ENCODE measurements around the gene GALNT9.

Gene GALNT9

DNA sequence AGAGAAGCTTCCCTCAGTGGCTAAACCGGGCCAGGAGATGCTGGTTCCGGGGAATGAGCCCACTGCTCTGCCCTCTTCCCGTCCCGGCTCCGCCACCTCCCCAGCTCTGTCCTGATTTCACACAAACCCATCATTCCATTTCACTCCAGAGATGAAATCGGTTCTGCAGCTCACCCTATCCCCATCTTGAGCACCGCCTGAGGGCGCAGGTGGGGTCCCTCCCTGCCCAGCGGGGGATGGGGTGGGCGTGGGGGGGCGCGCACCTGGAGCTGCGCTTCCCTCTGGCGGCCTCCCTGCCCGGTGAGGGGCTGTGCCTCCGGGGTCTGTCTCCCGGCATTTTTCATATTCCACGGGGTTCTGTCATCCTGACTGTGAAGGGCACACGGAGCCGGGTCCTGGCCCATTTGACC, 140.5 kb downstream of the GALNT9 start:
- H3K36me3 Mint-ChIP-seq (ENCODE audit: low read depth): peaks cover 19% of the 10 kb centered on the region
- intact Hi-C loops (cut with micrococcal nuclease): loop anchor here (1.0 kb wide), 1 partner anchor 45 kb away; the partner anchor contains the start of genes DDX51 and NOC4L
- peak overlapping the region; percentile 94 for H3K4me3 Mint-ChIP-seq
- H3K4me1 Mint-ChIP-seq (ENCODE audit: low read depth): peaks cover 49% of the 10 kb centered on the region
- peak overlapping the region; percentile 83 for H3K27ac Mint-ChIP-seq
- H3K9me3 Mint-ChIP-seq: peaks cover 14% of the 10 kb centered on the region
- H3K27me3 Mint-ChIP-seq: peaks cover 77% of the 10 kb centered on the region

DNA sequence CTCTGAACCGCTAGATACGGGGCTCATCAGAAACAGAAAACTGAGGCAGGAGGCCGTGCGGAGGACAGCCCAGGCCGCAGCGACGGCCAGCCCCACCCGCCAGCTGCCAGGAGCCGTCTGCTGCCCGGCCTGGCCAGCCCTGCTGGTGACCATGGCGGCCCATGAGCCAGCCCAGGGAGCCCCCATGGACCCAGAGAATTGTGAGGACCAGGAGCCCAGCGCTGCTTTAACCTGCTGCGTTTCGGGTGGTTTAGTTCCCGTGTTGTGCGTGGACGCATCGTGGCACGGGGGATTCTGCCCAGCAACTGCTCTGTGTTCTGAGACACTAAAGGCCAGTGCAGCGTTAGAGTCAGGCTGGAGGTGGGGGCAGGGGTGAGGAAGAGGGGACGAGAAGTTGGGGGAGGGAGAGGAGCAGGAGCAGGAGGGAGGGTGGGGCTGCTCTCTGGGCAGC, 140.9 kb downstream of the GALNT9 start:
- H3K36me3 Mint-ChIP-seq (ENCODE audit: low read depth): peaks cover 17% of the 10 kb centered on the region
- peak overlapping the region; percentile 94 for H3K4me3 Mint-ChIP-seq
- intact Hi-C loops (cut with micrococcal nuclease): no loop called here
- peaks cover 78% of the 10 kb centered on the region for H3K27me3 Mint-ChIP-seq
- H3K4me1 Mint-ChIP-seq (ENCODE audit: low read depth): peaks cover 49% of the 10 kb centered on the region
- no peak overlapping the region for H3K27ac Mint-ChIP-seq
- peaks cover 10% of the 10 kb centered on the region for H3K9me3 Mint-ChIP-seq

DNA sequence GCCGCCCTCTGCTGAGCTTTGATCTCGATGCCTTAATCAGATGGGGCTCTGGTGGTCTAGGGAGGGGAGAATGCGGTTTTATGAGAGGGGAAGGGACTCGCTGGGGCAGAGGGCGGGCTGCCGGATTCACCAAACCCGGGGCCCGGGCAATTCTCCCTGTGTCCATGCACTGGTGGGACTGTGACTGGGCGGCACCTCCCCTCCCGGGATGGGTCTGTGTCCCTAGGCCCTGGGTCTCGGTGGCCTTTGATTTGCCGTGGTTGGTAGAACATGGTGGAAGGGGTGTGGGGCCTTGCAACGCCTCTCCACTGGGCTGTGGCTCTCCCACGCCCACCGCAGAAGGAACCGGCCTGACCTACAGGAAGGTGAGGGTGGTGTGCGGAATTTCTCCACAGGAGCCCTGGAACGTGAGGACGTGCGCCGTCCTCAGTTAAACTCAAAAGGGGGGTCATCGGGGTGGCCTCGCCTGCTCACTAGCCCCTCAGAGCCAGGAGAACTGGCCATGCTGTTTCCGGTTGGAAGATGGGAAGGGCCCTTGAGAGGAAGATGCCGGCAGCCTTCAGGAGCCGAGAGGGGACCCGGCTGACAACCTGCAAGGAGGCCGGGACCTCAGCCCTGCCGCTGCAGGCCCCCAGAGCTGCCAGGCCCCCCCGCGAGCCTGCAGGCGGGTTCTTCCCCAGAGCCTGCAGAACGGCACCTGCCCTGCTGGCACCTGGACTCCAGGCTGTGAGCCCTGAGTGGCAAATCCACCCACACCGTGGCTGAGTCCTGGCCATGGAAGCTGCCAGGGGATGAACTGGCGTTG, 141.5 kb downstream of the GALNT9 start:
- Mint-ChIP-seq H3K27ac (peak overlapping the region; percentile 35), H3K27me3 (peaks cover 77% of the 10 kb centered on the region), H3K4me3 (peak overlapping the region; percentile 94), H3K4me1 (ENCODE audit: low read depth) (peaks cover 49% of the 10 kb centered on the region), H3K9me3 (peaks cover 4% of the 10 kb centered on the region), H3K36me3 (ENCODE audit: low read depth) (peaks cover 14% of the 10 kb centered on the region)
- intact Hi-C loops (cut with micrococcal nuclease): no loop called here

GRCh38 chr12:132186857-132187620, 142.3 kb downstream of the GALNT9 start:
- no peak overlapping the region for H3K4me3 Mint-ChIP-seq
- H3K27me3 Mint-ChIP-seq: peaks cover 78% of the 10 kb centered on the region
- H3K27ac Mint-ChIP-seq: peak overlapping the region; percentile 35
- peaks cover 49% of the 10 kb centered on the region for H3K4me1 Mint-ChIP-seq (ENCODE audit: low read depth)
- peaks cover 14% of the 10 kb centered on the region for H3K36me3 Mint-ChIP-seq (ENCODE audit: low read depth)
- intact Hi-C loops (cut with micrococcal nuclease): no loop called here
- no peaks in the 10 kb centered on the region for H3K9me3 Mint-ChIP-seq

DNA sequence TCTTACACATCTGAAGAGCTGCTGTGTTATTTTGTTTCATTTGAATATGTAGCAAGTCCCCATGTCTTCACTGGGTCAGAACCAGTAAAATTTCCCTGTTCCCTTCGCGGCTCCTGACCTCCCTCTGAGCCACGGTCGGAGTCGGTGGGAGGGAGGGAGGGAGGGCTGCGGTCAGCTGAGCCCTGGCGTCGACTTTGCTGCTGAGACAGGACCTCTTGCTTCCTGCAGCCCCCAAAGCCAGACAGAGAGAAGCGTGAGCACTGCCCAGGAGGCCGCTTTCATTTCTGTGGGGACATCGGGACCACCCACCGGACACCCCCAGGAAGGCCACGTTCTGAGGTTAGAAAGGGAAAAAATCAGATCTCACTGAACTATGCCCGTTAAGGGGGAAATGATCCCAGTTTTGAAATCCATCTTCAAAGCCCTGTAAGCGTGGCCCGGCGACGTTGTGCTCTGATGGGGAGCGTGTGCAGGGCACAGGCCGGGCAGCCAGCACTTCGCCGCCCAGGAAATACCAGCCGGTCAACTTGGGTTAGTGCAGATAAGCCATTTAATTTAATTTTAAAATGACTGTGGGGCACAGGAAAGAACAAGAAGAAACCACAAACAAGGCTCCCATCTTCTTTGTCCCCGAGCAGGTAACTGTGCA, 143.1 kb downstream of the GALNT9 start:
- Mint-ChIP-seq H3K9me3 (no peaks in the 10 kb centered on the region), H3K4me1 (ENCODE audit: low read depth) (peaks cover 49% of the 10 kb centered on the region), H3K27me3 (peaks cover 72% of the 10 kb centered on the region), H3K36me3 (ENCODE audit: low read depth) (peaks cover 14% of the 10 kb centered on the region), H3K4me3 (peak overlapping the region; percentile 69), H3K27ac (peak overlapping the region; percentile 70)
- intact Hi-C loops (cut with micrococcal nuclease): no loop called here

- intact Hi-C loops (cut with micrococcal nuclease): no loop called here
- Mint-ChIP-seq H3K4me3 (peak overlapping the region; percentile 69), H3K27me3 (peaks cover 65% of the 10 kb centered on the region)
Measured at GRCh38 chr12:132185705-132186104, 143.7 kb downstream of the GALNT9 start.

DNA sequence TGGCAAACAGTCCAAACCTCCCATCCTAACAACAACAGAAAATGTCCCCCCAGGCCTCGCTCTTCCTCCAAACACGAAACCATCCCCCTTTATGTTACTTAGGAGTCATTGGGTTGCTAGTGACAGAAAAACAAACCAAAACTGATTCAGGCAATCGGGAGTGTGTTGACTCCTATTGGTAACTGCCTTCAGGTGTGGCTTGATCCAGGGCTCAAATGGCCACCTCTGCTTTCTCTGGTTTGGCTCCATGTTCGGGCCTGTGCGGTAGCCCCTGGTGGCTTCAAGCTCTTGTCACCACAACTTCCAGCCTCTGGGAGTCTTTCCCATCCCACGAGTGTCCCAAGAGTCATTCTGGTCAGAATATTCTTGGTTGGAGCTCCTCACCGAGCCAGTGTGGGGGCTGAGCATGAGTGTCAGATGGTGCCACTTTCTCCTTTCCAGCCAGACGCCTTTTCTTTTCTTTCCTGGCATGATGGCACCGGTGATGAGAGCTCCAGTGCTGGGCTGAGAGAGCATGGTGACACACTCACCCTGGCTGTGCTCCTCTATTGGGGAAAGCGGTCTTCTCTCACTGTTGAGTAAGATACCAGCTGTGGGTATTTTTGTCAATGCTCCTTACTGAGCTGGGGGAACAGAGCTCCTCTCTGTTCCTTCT, 146.6 kb downstream of the GALNT9 start:
- Mint-ChIP-seq H3K27me3 (peaks cover 53% of the 10 kb centered on the region), H3K4me3 (no peak overlapping the region), H3K36me3 (ENCODE audit: low read depth) (peaks cover 6% of the 10 kb centered on the region), H3K27ac (no peak overlapping the region), H3K4me1 (ENCODE audit: low read depth) (peaks cover 32% of the 10 kb centered on the region), H3K9me3 (no peaks in the 10 kb centered on the region)
- intact Hi-C loops (cut with micrococcal nuclease): no loop called here

More at GRCh38 chr12:132185705-132186104, 143.7 kb downstream of the GALNT9 start:
- Mint-ChIP-seq H3K36me3 (ENCODE audit: low read depth) (peaks cover 14% of the 10 kb centered on the region), H3K9me3 (no peaks in the 10 kb centered on the region), H3K27ac (peak overlapping the region; percentile 70), H3K4me1 (ENCODE audit: low read depth) (peaks cover 49% of the 10 kb centered on the region)

DNA sequence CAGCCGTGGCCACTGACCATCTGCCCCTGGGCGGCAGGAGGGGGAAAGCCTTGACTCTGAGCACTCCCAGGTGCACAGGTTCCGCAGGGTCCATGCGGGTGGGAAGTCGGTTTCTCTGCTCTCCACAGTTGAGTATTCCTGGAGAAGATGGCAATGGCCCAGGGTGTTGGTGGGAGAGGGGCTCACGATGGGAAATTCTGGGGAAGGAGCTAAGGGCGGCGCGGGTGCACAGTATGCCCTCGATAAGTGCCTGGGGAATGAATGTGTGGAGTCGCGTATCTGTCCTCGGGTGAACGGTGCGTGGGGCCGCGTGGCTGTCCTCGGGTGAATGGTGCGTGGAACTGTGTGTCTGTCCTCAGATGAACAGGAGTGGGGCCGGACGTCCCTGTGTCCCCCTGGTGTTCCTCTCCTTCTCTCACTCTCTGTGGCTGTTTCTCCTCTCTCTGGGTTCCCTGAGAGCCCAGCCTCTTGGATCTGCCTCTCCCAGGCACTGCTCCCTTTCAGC, 147.1 kb downstream of the GALNT9 start:
- H3K4me3 Mint-ChIP-seq: no peak overlapping the region
- H3K27me3 Mint-ChIP-seq: peaks cover 47% of the 10 kb centered on the region
- intact Hi-C loops (cut with micrococcal nuclease): no loop called here
- H3K27ac Mint-ChIP-seq: no peak overlapping the region
- peaks cover 26% of the 10 kb centered on the region for H3K4me1 Mint-ChIP-seq (ENCODE audit: low read depth)
- H3K36me3 Mint-ChIP-seq (ENCODE audit: low read depth): peaks cover 2% of the 10 kb centered on the region
- no peaks in the 10 kb centered on the region for H3K9me3 Mint-ChIP-seq

GRCh38 chr12:132181570-132182200, 147.7 kb downstream of the GALNT9 start:
- Mint-ChIP-seq H3K9me3 (no peaks in the 10 kb centered on the region), H3K4me1 (ENCODE audit: low read depth) (peaks cover 20% of the 10 kb centered on the region), H3K27ac (no peak overlapping the region), H3K4me3 (no peak overlapping the region), H3K27me3 (peaks cover 42% of the 10 kb centered on the region), H3K36me3 (ENCODE audit: low read depth) (no peaks in the 10 kb centered on the region)
- intact Hi-C loops (cut with micrococcal nuclease): no loop called here

DNA sequence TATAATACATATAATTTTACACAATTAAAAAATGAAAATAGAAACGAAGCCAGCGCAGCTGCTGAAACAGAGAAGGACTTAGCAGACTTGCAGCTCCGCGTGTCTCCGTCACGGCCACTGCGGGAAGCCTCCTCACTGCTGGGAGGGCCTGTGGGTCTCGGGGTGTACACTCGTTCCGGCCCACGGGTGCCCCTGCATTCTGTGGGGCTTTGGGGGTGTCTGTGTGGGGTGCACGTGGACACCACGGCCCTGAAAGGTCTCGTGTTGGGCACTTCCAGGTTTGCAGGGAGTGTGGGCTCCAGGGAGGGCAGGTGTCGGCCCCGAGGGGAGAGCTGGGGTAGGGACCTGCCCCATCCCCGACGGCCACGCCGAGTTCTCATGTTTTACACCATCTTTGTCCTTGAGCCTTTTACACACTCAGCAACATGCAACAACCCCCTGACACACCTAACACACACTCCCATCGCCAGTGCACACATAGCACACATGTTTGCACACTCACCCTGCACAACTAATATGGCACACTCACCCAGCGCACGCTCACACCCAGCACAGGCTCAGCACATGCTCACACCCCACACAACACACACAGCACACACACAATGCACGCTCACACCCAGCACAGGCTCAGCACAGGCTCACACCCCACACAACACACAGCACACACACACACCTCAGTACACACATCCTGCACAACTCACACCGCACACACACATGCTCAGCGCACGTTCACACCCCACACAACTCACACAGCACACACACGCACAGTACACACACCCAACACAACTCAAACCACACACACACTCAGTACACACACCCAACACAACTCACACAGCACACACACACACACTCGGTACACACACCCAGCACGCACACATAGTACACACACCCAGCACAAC, 148.5 kb downstream of the GALNT9 start:
- Mint-ChIP-seq H3K9me3 (no peaks in the 10 kb centered on the region), H3K27me3 (peaks cover 36% of the 10 kb centered on the region), H3K36me3 (ENCODE audit: low read depth) (no peaks in the 10 kb centered on the region), H3K4me3 (no peak overlapping the region), H3K27ac (no peak overlapping the region), H3K4me1 (ENCODE audit: low read depth) (peaks cover 12% of the 10 kb centered on the region)
- intact Hi-C loops (cut with micrococcal nuclease): no loop called here

DNA sequence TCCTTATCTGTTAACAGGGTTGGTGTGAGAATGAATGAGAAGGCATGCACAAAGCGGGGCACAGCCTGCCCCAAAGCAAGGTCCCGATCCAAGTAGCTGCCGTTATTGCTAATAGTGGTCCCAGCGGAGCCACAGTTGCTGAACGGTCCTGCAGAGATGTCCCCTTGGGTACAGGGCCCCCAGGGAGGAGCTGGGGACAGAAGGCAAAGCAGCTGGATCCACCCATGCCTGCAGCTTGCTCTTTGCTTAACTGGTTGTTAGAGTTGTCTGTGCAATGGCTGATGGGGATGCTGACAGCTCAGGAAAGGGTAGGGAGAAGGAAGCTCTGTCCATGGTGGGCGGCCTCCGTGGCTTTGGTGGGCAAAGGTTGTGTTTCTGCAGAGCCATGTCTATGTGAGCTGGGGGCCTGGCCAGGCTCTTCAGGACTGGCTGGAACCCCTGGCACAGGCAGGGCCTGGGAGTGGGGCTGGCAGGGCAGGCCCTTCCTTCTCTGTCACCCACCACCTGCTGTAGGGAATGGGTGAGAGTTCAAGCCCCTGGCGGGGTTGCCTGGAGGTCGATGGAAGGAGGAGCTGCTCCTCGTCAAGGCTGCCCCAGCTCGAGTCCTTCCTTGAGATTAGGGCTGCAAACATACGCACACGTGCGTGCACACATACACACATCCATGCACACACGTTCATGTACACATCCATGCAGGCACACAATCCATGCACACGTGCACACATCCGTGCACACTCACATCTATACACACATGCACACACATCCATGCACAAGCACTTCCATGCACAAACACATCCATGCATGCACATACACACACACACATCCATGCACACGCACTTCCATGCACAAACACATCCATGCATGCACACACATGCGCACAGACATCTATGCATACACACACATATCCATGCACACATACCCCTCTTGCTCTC, 149.7 kb downstream of the GALNT9 start:
- Mint-ChIP-seq H3K27me3 (peaks cover 28% of the 10 kb centered on the region), H3K36me3 (ENCODE audit: low read depth) (no peaks in the 10 kb centered on the region), H3K4me1 (ENCODE audit: low read depth) (peaks cover 9% of the 10 kb centered on the region), H3K4me3 (no peak overlapping the region), H3K27ac (no peak overlapping the region), H3K9me3 (no peaks in the 10 kb centered on the region)
- intact Hi-C loops (cut with micrococcal nuclease): no loop called here

All from dendritic cell treated with granulocyte-macrophage colony-stimulating factor and Interleukin-4, amounts not matched to agents 40 ng/mL and 50 ng/mL, for 4 days (primary cell).